Right renal pelvis (tissue), 4 donors: ENCODE results near the gene ANKRD39. TPM values are rescaled to one million over a fixed set of nuclear protein-coding genes. Genes with fewer than 3 reads are reported as not detected.
"Not testable (repeated sequence)": the region's sequence is repeated elsewhere in the genome, so short reads cannot be mapped to it uniquely, and the experiment has no call there.

ENCODE experiments used
- DNase-seq, 4 donors: peaks; one replicate each; pipeline ENCODE4 v3.0.0-alpha.2; 2013; ENCODE audit warnings: low read depth in 4 of 4, low spot score in 3 of 4, missing footprints in 1 of 4
- polyA plus RNA-seq, 4 donors: library from polyadenylated mRNA; unstranded; fragments of 120-200 nt; gene quantifications; one replicate each; pipeline ENCODE4 v1.2.1, GENCODE V29; 2013; ENCODE audit not compliant: insufficient read length in 4 of 4

Gene ANKRD39, protein sequence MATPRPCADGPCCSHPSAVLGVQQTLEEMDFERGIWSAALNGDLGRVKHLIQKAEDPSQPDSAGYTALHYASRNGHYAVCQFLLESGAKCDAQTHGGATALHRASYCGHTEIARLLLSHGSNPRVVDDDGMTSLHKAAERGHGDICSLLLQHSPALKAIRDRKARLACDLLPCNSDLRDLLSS
- 10 to 100 TPM in 1 of 4 donors, 1 to 10 TPM in 3; 7.5 to 10.4 (median 8.4) TPM for polyA plus RNA-seq

DNA sequence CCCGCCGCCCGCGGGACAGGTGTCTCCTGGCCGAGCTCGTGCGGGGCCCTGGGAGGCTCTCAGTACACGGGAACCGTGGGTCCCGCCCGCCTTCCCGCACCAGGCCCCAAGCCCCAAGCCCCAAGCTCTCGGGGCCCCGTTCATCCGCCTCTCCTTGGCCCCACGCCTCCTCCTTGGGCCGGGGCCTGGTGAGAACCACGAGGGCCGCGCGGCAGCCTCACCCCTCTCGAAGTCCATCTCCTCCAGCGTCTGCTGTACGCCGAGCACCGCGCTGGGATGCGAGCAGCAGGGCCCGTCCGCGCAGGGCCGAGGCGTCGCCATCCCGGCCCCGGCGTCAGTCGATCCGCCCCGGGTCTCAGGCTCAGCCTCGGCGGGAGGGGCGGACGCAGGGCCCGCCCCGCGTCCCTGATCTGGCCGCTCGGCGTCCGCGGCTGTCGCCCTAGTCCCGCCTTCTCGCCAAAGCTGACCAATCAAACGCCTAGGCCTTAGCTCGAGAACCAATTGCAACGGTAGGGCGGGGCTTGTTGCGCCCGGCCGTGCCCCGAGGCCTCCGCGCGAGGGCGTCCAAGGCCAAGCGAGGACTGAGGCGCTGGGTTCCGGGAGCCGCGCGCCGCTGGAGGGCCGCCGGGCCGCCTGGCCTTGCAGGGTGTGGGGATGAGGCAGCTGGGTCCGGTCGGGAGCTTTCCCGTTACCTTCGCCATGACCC lies at the start of gene ANKRD39:
TSS of gene ANKRD39 (minus strand) at position 350 of the 706 bp plus-strand sequence. CDS start at position 321, 29 bp downstream.
- DNase-seq = peak; percentile 97 to 99 (median 99)

DNA sequence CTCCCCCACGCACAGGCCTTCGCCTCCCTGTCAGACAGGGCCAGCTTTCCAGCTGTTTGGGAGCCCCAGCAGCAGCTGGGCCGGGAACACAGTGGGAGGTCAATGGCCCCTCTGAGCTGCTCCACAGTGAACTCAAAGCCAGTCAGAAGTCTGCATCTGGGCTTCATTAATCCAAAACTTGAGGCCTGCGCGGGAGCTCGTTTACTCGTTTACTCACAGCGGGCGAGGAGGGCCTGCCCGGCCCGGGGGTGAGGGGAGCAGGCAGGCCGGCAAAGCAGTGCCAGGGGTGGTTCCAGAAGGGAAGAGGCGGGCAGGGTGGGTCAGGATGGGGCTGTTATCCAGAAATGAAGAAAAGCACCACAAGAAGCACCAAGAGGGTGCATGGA lies 48.9 kb upstream of the ANKRD39 start:
- no peak for DNase-seq

DNA sequence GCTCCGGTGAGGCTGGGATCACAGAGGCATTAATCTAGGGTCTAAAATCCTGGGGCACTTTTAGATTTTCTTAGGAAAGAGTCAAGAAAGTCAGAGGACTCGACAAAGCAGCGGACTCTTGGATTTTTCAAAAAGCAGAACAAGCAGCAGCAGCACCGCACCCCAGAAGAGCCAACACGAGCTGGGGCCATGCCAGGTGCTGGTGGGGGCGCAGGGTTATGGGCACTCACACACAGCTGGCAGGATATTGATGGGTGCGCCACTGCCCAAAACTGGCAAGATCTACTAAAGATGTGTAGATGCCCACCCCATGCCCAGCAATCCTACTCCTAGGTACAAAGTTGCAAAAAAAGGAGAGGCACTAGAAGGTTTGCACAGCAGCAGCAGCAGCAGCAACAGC lies 46.0 kb upstream of the ANKRD39 start:
- no peak for DNase-seq

DNA sequence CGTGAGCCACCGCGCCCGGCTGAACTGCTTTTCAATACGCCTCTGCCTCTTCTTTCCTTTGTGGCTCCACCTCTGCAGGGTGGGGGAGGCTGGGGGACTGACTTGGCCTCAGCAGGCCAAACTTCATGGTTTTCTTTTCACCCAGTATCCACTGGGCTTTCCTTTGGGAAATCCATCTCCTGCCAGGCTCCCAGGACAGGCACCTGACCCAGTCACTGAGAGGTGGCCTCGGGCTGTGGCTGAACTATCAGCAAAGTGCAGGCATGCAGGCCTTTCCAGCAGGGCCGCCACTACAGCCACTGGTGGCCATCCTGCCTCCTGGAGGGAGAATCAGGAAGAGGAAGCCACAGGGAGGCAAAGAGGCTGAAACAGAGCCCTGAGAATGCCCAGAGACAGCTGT lies 45.5 kb upstream of the ANKRD39 start:
- no peak for DNase-seq

DNA sequence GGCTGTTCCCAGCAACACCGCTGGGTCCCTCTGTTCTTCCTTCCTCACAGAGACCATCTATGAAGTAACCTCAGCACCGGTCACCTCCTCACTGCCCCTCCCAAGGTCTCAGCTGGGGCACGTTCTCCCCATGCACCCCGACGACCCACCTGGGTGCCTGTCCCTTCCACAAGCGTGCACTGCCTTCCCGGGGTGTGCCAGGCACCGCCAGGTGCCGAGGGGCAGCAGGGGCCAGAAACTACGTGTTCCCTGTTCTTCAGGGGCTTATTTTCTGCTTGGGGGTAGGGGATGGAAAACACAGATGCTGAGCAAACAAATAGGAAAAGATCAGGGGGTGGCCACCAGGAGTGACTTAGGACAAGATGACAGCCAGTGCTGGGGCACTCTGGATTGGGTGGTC lies 42.4 kb upstream of the ANKRD39 start:
- DNase-seq = no peak

DNA sequence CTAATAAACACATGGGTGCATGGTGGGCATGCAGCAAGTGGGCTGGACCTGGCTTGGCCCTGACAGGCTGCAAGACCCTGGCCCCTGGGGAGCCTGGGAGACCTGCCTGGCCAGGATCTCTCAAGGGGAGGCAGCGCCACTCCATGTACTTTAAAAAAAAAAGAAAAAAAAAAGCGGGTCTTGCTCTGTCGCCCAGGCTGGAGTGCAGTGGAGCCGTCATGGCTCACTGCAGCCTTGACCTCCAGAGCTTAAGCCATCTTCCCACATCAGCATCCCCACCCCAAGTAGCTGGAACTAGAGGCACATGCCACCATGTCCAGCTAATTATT lies 41.6 kb upstream of the ANKRD39 start:
- DNase-seq = no peak

DNA sequence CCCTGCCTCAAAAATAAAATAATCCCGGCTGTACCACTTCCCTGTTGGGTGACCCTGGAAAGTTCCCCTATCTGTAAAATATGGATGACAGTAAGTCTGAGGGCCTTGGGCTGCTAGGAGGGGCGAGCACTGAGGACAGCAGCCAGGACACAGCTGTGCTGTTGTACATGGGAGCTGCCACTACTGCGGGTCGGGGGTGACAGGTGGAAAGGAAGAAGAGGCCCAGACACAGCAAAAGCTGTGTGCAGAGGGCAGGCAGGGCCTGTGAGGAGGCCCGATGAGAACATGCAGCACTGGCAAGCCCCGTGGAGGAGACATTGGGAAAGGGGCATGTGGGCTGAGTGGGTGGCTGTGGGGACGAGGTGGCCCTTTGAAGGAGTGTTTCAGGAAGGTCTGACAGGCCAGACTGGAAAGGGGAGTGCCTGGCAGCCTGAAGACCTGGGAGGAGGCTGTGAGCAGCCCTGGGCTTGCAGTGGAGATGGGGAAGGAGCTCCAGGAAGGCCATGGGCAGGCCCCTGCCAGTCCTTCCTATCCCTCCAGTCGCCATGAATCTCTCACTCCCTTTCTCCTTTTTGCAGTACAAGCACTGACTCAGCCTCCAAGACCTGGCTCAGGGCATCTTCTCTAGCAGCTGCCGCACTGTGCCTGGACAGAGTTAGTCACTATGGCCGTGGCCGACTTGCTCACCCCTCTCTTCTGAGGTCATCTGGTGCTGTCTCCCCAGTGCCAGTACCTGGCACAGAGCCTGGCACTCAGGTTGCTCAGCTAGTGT lies 41.0 kb upstream of the ANKRD39 start:
- DNase-seq = no peak

DNA sequence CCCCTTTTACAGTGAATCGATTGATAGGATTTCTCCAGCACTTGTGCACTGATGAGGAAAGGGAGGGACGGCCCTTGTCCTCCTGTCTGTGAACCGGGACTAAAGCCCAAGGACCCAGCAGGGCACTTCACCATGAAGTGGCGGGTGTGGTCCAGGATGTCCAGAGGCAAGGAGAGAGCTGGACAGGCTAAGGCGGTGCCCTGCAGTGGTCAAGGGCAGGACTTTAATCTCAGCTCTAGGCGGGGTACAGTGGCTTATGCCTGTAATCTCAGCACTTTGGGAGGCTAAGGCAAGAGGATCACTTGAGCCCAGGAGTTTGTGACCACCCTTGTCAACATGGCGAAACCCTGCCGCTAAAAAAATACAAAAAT lies 40.3 kb upstream of the ANKRD39 start:
- DNase-seq = no peak

DNA sequence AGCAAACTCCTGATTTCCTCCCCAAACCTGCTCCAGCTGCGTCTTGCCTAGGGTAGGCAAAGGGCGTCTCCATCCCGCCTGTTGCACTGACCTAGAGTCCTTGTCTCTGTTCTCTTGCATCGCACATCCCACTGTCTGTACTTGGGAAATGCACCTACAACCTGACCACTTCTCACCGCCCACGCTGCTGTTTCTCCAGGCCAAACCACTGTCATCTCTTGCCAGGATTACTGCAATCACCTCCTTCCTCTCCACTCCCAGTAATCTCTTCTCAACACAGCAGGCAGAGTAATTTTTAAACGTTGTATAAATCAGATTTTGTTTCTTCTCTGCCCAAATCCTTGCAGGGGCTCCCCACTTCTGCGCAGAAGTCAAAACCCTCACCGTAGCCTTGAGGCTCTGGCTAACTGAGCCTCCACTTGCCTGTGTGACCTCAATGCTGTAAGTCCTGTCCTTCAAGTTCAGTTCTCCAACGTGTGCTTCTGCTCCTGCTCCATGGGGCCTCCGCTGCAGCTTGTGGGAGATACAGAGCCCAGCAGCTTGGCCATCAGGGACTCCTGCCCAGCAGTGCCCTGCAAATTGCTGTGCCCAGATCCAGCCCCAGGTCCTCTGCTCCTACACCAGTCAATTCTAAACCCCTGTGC lies 39.8 kb upstream of the ANKRD39 start:
- no peak for DNase-seq

DNA sequence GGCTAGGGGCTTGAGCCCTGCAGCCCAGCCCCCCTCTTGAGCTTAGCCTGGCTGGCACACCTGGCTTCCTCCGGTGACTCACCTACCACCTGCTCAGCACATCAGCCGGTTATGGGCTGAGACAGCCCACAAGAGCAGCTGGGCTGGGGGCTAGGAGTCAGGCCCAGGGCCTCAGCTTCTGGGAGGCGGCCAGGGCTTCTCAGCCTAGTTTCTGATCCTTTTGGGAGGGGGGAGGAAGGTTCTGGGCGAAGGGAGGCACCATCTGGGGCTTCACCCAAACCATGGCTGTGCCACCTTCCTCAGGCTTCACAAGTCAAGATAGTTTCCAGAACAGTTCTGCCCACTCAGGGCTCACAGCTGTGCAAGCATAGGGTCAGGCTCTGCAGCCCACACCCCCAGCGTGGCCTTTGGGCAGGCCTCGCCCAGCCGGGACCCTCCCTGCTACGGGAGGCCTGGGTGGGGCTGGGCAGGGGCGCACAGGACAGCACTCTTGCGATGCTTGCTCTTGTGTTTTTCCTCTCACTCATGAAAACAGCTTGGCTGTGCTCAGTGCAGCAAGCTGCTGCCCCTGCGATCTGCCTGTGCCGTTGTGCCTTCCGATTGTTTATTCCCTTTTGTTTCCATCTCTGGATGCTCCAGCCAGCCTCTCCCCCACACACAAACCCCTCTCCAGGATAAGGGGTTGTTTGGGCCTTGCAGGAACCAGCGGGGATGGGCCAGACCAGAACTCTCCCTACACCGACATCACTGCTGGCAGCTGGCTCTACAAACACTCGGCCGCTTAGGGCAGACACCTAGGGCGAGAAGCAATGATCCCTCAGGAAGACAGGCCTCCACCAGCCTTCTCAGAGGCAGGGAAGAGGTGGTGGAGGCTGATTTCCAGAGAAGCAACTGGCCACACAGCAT lies 38.2 kb upstream of the ANKRD39 start:
- DNase-seq = no peak

DNA sequence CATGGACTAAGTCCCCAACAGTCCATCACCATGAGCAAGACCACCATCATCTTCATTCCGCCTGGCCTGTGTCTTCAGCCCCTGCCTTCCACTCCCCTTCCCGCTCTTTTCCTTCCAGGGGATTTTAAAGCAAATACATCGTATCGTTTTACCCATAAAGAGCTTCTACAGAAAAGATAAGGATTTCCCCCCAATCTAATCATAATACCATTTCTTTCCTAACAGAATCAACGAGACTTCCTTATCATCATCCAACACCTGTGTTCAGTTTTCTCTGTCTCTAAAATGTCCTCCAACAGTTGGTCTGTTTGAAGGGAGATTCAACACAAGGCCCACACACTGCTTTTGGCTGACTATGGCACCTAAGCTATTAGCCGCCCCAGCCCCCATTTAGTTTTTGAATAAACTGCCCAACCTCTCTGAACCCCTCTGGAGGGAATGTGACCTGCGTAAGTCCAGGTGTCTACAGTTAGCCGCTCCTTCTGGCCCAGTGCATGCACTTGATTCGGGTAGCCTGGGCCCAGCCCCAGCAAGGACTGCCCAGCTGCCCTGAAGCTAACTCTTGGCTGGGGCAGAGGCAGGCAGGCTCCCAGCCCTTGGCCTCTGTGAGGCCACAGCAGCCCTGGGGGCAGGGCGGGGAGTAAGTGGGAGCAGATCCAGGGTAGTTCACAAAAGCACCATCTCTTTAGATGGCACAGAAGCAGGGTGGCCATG lies 37.4 kb upstream of the ANKRD39 start:
- DNase-seq = no peak

DNA sequence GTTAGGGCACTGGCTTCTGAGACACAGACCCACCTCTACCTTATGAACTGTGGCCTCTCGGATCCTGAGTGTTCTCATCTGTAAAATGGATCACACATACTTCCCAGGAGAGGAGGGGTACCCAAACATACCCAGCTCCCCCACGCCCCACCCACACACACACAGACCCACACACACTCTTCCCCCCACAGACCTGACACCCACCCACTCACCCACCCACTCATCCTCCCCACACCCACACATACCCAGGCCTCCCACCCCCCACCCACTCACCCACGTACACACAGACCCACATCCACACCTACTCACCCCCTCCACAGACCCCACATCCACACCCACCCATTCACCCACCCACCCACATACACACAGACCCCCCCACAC lies 36.3 kb upstream of the ANKRD39 start:
- no peak for DNase-seq

DNA sequence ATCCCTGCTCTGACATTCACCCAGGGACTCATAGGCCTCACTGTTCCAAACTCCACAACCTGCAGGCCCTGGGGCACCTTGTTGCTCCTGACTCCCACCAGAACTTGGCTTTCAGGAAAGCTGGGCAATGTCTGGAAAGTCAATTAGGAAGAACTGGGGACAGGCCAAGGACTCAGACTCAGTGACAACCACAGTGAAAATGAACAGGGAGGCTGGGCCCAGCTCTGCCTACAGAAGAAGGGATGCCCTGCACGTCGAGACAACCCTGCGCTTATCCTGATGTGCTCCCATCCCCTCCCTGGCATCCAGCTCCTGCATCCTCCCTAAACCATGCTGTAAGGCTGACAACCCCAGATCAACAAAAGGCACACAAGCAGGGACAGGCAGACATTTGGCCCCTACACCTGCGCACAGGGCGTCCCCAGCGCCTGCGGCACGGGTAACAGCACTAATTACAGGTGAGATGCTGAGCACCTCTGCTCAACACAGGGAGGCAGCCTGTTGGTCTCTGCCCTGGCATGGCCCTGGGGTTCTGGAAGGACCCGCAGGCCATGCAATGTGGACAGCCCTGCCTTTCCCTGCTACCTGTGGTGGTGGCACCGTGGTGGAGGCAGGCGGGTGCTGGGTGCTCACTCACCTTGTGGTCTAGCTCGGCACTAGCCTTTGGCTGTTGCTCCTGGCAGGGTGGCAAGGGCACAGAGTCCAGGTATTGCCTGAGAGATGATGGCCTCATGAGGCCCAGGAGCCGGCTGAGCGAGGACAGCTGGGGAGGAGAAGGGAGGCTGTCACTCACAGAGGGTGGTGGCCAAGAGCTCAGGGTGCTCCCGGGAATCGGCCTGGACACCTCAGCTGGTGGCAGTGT lies 35.7 kb upstream of the ANKRD39 start:
- no peak for DNase-seq

DNA sequence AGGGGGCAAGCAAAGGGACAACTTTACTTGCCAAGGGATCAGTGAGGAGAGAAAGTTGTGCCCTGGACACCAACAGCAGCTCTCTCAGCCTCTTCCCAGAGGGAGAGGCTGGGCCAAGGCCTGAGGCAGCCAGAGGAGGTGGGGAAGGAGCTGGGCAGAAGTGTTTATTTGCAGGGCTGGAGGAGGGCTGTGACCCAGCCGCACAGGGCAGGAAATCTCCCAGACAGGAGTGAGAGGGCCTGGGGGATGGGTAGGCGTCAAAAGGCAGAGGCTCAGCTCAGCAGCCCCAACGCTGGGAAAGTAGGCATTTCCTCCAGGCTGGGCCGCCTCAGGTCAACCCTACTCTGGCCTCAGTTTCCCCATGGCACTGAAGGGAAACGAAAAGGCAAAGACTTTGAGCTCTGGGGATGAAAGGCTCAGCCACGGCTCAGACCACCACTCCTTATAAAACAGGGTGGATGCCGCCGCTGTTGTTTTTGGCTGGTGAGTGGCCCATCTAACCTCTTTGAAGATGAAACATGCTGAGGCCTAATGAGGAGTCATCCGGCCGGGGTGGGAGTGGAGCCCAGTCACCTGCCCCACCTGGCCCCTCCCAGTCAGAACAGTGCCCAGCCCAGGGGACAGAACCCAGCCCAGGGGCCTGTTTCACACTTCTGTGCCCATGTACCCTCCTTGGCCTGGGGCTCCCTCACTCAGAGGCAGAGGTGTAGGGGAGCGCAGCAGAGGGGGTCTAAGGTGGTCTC lies 33.9 kb upstream of the ANKRD39 start:
- no peak for DNase-seq

DNA sequence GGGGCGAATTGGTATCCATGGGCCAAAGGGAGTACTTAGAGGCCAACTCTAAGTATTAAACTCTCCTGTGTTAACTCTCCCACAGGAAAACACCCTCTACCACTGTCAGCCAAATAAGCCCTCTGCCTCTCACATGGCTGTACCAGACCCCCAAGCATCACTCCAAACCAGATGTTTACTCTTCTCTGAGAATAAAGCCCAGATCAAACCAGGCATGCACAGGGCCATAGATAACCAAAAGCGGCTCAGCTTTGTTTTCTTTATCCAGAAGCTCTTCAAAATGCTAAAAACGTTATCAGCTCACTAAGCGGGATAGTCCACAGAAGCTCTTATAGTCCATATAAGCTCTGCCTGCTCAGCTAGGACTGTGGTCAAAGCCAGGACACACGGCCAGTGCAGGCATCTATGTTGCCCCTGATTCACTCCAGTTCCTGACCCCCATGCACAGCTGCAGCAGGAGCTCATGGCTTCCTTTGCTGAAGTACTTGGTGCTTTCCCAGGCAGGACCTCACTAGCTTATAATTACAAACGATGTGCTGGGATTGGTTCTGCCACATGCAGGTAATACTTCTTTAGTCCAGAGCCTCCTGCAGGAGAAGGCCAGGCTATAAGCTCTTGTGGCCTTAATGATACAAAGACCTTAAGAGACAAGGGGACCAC lies 33.0 kb upstream of the ANKRD39 start:
- no peak for DNase-seq

DNA sequence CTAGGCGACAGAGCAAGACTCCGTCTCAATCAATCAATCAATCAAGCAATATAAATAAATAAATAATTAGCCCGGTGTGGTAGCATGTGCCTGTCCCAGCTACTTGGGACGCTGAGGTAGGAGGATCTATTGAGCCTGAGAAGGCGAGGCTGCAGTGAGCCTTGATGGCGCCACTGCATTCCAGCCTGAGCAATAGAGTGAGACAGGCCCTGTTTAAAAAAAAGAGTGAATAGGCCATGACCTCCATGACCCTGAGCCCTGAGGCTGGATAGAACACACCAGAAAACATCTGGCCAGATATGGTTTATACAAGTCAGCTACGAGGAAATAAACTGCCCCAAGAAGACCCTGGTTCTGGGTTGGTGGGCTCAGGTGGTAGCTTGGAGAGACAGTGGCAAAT lies 32.4 kb upstream of the ANKRD39 start:
- DNase-seq = no peak

DNA sequence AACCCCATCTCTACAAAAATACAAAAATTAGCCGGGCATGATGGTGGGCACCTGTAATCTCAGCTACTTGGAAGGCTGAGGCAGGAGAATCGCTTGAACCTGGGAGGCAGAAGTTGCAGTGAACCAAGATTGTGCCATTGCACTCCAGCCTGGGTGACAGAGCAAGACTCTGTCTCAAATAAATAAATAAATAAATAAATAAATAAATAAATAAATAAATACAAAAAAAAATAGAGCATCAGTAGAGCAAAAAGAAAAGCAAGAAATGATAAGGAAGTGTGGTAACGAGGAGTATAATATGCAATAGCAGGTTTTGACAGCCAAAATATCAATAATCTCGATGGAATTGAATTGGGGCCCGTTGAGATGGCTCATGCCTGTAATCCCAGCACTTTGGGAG lies 31.7 kb upstream of the ANKRD39 start:
- not testable (repeated sequence) for DNase-seq
